ENCODE data around the gene ABCC1. TPM values are rescaled to one million over a fixed set of nuclear protein-coding genes. Genes with fewer than 3 reads are reported as not detected.

Gene ABCC1
- polyA plus RNA-seq, 1 of the 3 experiments (the other 2 are of a cell fraction): 23.7 TPM

DNA sequence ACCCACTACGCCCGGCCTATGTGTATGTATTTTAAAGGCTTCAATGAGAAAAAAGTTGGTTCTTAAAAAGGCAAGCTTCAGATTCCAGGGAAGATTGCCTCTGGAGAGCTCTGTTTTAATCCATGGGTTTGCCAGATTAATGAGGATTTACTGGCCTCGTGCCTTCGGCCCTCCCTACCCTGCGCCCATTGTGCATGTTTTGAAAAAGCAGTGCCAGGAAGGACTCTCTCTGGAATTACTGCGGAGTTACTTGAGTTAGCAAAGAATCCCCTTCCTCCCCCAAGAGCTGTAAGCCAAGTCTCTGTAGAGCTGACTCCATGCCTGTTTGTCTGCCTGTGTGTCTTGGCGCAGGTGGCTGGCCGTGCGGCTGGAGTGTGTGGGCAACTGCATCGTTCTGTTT lies 175.0 kb downstream of the ABCC1 start:
- no peak for DNase-seq
- peaks cover 9% of the 10 kb centered on the region for H3F3A ChIP-seq (replicated peaks; ENCODE audit: insufficient read depth)
- POLR2A ChIA-PET: no interaction called here
- no peak overlapping the region; a peak in 1 of 4 replicates for H3K4me3 ChIP-seq (ENCODE audit: low read depth in 2 of 2, low read length in 1 of 2)
- no peaks in the 10 kb centered on the region for H3K9me2 ChIP-seq
- WGBS (ENCODE audit: low lambda C conversion rate): 99% methylated on average over 6 of the region's 10 CpGs
- no peaks in the 10 kb centered on the region for H3K79me2 ChIP-seq (ENCODE audit: insufficient read depth)
- peaks cover 0 to 6% of the 10 kb centered on the region in 2 experiments; a peak in 1 of 4 replicates for H3K4me1 ChIP-seq (ENCODE audit: control insufficient read depth in 1 of 2, insufficient read depth in 2 of 2, low read depth in 1 of 2, low read length in 1 of 2)
- no peaks in the 10 kb centered on the region for H4K20me1 ChIP-seq (ENCODE audit: insufficient read depth)
- TF ChIP-seq GABPA (IDR thresholded peaks at IDR 0.05; ENCODE audit: low read depth): no peak
- TF ChIP-seq, protein P1, sequence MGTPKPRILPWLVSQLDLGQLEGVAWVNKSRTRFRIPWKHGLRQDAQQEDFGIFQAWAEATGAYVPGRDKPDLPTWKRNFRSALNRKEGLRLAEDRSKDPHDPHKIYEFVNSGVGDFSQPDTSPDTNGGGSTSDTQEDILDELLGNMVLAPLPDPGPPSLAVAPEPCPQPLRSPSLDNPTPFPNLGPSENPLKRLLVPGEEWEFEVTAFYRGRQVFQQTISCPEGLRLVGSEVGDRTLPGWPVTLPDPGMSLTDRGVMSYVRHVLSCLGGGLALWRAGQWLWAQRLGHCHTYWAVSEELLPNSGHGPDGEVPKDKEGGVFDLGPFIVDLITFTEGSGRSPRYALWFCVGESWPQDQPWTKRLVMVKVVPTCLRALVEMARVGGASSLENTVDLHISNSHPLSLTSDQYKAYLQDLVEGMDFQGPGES (IDR thresholded peaks at IDR 0.05; ENCODE audit: low read depth, low read length): no peak
- TF ChIP-seq, protein P2, sequence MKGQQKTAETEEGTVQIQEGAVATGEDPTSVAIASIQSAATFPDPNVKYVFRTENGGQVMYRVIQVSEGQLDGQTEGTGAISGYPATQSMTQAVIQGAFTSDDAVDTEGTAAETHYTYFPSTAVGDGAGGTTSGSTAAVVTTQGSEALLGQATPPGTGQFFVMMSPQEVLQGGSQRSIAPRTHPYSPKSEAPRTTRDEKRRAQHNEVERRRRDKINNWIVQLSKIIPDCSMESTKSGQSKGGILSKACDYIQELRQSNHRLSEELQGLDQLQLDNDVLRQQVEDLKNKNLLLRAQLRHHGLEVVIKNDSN (IDR thresholded peaks at IDR 0.05; ENCODE audit: borderline replicate concordance, low read depth): no peak
- no peak for TF ChIP-seq FOXM1 (IDR thresholded peaks at IDR 0.05; ENCODE audit: low read depth)
- TF ChIP-seq CHD2 (IDR thresholded peaks at IDR 0.05; ENCODE audit: low read length, partially characterized antibody): no peak
- no peak for TF ChIP-seq SMC3 (IDR thresholded peaks at IDR 0.05; ENCODE audit: low read depth, low read length)
- TF ChIP-seq JUND (IDR thresholded peaks at IDR 0.05): no peak
- no peak for TF ChIP-seq TEAD4 (IDR thresholded peaks at IDR 0.05; ENCODE audit: borderline replicate concordance, insufficient read depth)
- no peak for TF ChIP-seq NFIC (IDR thresholded peaks at IDR 0.05; ENCODE audit: borderline replicate concordance)
- TF ChIP-seq TAF1 (IDR thresholded peaks at IDR 0.05; ENCODE audit: borderline replicate concordance, low read depth, low read length): no peak
- TF ChIP-seq RAD21 (IDR thresholded peaks at IDR 0.05; ENCODE audit: low read length): no peak
- TF ChIP-seq, protein P3, sequence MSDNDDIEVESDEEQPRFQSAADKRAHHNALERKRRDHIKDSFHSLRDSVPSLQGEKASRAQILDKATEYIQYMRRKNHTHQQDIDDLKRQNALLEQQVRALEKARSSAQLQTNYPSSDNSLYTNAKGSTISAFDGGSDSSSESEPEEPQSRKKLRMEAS (IDR thresholded peaks at IDR 0.05; ENCODE audit: low read depth): no peak
- no peak for TF ChIP-seq NRF1 (IDR thresholded peaks at IDR 0.05; ENCODE audit: low read depth, low read length)
- H3K27ac ChIP-seq (ENCODE audit: low read depth in 2 of 2, low read length in 1 of 2): no peak overlapping the region
- H3K4me2 ChIP-seq: no peak overlapping the region
- no peak overlapping the region for H2AFZ ChIP-seq (ENCODE audit: low read depth)
- H3K36me3 ChIP-seq (replicated peaks in 1 of 2; ENCODE audit: control insufficient read depth in 1 of 2, insufficient read depth in 2 of 2, low read length in 1 of 2): peaks cover 11 to 39% of the 10 kb centered on the region in 2 experiments
- no peaks in the 10 kb centered on the region for H3K27me3 ChIP-seq (ENCODE audit: insufficient read depth)
- CTCF ChIA-PET: interaction anchor here (1.4 to 2.0 kb wide), 3 partner anchors 70 to 359 kb away, joined by 3 to 6 read pairs (median 4); no protein-coding TSS in a partner anchor
- H3K9ac ChIP-seq: no peak overlapping the region
- H3K9me3 ChIP-seq: no peaks in the 10 kb centered on the region

DNA sequence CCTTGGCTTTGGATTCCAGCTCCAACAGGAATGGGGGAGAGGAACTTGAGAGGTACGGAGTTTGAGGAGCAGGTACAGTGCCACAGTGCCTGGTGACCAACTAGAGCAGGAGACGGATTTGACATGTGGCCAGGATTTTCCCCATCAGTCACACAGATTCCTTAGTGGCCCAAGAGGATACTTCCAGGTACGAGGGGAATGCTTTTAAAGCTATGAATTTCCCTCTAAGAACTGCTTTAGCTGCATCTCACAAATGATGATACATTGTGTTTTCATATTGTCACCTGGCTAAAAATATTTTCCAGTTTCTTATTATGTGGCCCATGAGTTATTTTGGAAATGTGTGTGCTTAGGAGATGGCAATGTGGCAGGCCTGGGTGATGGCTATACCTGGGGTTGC lies 175.6 kb downstream of the ABCC1 start:
- TF ChIP-seq RXRA (IDR thresholded peaks at IDR 0.05; ENCODE audit: borderline replicate concordance, low read depth): no peak
- no peak for TF ChIP-seq RCOR1 (IDR thresholded peaks at IDR 0.05; ENCODE audit: low read length)
- TF ChIP-seq FOXJ3 (CRISPR knock-in tag; IDR thresholded peaks at IDR 0.05): no peak
- TF ChIP-seq NFIC (IDR thresholded peaks at IDR 0.05; ENCODE audit: borderline replicate concordance): no peak
- no peak for TF ChIP-seq MXI1 (IDR thresholded peaks at IDR 0.05; ENCODE audit: low read depth, low read length)
- TF ChIP-seq TEAD4 (IDR thresholded peaks at IDR 0.05; ENCODE audit: borderline replicate concordance, insufficient read depth): no peak
- no peak for TF ChIP-seq FOSL2 (IDR thresholded peaks at IDR 0.05; ENCODE audit: borderline replicate concordance, low read depth)
- TF ChIP-seq MEF2A (IDR thresholded peaks at IDR 0.05; ENCODE audit: borderline replicate concordance, low read depth): no peak
- TF ChIP-seq, protein P3 (IDR thresholded peaks at IDR 0.05; ENCODE audit: low read depth): no peak
- TF ChIP-seq EZH2phosphoT487 (IDR thresholded peaks at IDR 0.05; ENCODE audit: borderline replicate concordance, low read depth): no peak
- no peak for TF ChIP-seq EP300 (IDR thresholded peaks at IDR 0.05; ENCODE audit: borderline replicate concordance in 1 of 2, low read depth in 1 of 2, low read length in 1 of 2)
- TF ChIP-seq, protein P4, sequence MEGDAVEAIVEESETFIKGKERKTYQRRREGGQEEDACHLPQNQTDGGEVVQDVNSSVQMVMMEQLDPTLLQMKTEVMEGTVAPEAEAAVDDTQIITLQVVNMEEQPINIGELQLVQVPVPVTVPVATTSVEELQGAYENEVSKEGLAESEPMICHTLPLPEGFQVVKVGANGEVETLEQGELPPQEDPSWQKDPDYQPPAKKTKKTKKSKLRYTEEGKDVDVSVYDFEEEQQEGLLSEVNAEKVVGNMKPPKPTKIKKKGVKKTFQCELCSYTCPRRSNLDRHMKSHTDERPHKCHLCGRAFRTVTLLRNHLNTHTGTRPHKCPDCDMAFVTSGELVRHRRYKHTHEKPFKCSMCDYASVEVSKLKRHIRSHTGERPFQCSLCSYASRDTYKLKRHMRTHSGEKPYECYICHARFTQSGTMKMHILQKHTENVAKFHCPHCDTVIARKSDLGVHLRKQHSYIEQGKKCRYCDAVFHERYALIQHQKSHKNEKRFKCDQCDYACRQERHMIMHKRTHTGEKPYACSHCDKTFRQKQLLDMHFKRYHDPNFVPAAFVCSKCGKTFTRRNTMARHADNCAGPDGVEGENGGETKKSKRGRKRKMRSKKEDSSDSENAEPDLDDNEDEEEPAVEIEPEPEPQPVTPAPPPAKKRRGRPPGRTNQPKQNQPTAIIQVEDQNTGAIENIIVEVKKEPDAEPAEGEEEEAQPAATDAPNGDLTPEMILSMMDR (IDR thresholded peaks at IDR 0.05): no peak
- TF ChIP-seq GATA2 (CRISPR knock-in tag; IDR thresholded peaks at IDR 0.05): no peak
- H2AFZ ChIP-seq (ENCODE audit: low read depth): no peak overlapping the region
- no peaks in the 10 kb centered on the region for H3K27me3 ChIP-seq (ENCODE audit: insufficient read depth)
- peaks cover 11 to 41% of the 10 kb centered on the region in 2 experiments for H3K36me3 ChIP-seq (replicated peaks in 1 of 2; ENCODE audit: control insufficient read depth in 1 of 2, insufficient read depth in 2 of 2, low read length in 1 of 2)
- no peak for DNase-seq
- H4K20me1 ChIP-seq (ENCODE audit: insufficient read depth): no peaks in the 10 kb centered on the region
- no peak overlapping the region; a peak in 1 of 4 replicates for H3K4me3 ChIP-seq (ENCODE audit: low read depth in 2 of 2, low read length in 1 of 2)
- no peak overlapping the region for H3K4me2 ChIP-seq
- WGBS (ENCODE audit: low lambda C conversion rate): 93% methylated on average over 3 of the region's 3 CpGs
- no peaks in the 10 kb centered on the region for H3K79me2 ChIP-seq (ENCODE audit: insufficient read depth)
- no peaks in the 10 kb centered on the region for H3K9me2 ChIP-seq
- no peak overlapping the region for H3K27ac ChIP-seq (ENCODE audit: low read depth in 2 of 2, low read length in 1 of 2)
- ChIA-PET POLR2A (no interaction called here), CTCF (interaction anchor here (1.4 to 2.0 kb wide), 2 partner anchors 250 to 360 kb away, joined by 3 to 6 read pairs; no protein-coding TSS in a partner anchor)
- peaks cover 0 to 6% of the 10 kb centered on the region in 2 experiments; a peak in 1 of 4 replicates for H3K4me1 ChIP-seq (ENCODE audit: control insufficient read depth in 1 of 2, insufficient read depth in 2 of 2, low read depth in 1 of 2, low read length in 1 of 2)
- no peaks in the 10 kb centered on the region for H3K9me3 ChIP-seq
- no peak overlapping the region for H3K9ac ChIP-seq
- peaks cover 9% of the 10 kb centered on the region for H3F3A ChIP-seq (replicated peaks; ENCODE audit: insufficient read depth)

Data from SK-N-SH (cell line).